H9 (cell line): ENCODE measurements around the gene RPL10A. TPM values are rescaled to one million over a fixed set of nuclear protein-coding genes. Genes with fewer than 3 reads are reported as not detected.
"Not testable (repeated sequence)": the region's sequence is repeated elsewhere in the genome, so short reads cannot be mapped to it uniquely, and the experiment has no call there.

ENCODE experiments used
- DNase-seq: peaks from one replicate; pipeline ENCODE4 v3.0.0-alpha.2; 2017
- H2AFZ ChIP-seq: one replicate; pipeline ENCODE4 v1.6.1; 2013; ENCODE audit warnings: mild to moderate bottlenecking, low read length, control low read depth, moderate library complexity
- H2AK5ac ChIP-seq: 2 replicates; pipeline ENCODE4 v1.6.1; 2013; ENCODE audit warnings: low read length, control low read depth, mixed read lengths; ENCODE audit not compliant: insufficient read length
- H2BK120ac ChIP-seq: one replicate; pipeline ENCODE4 v1.6.1; 2013; ENCODE audit warnings: low read depth, mild to moderate bottlenecking, low read length, control low read depth, inconsistent platforms; ENCODE audit not compliant: poor library complexity, severe bottlenecking
- H2BK12ac ChIP-seq: 2 replicates; pipeline ENCODE4 v1.6.1; 2013; ENCODE audit warnings: low read length, control low read depth, mixed read lengths, low read depth; ENCODE audit not compliant: insufficient read length
- H2BK15ac ChIP-seq: 2 replicates; pipeline ENCODE4 v1.6.1; 2013; ENCODE audit warnings: low read depth, low read length, control low read depth
- H2BK20ac ChIP-seq: one replicate; pipeline ENCODE4 v1.6.1; 2013; ENCODE audit warnings: low read depth, mild to moderate bottlenecking, low read length, control low read depth, inconsistent platforms; ENCODE audit not compliant: poor library complexity, severe bottlenecking
- H2BK5ac ChIP-seq: 2 replicates; pipeline ENCODE4 v1.6.1; 2013; ENCODE audit warnings: low read length, control low read depth, mixed read lengths; ENCODE audit not compliant: insufficient read length
- H3K14ac ChIP-seq: 2 replicates; pipeline ENCODE4 v1.6.1; 2013; ENCODE audit warnings: low read length, control low read depth; ENCODE audit not compliant: insufficient read depth
- H3K18ac ChIP-seq: 2 replicates; pipeline ENCODE4 v1.6.1; 2013; ENCODE audit warnings: low read depth, mild to moderate bottlenecking, mixed read lengths, low read length, control low read depth; ENCODE audit not compliant: insufficient read length
- H3K23ac ChIP-seq: 2 replicates; pipeline ENCODE4 v1.6.1; 2013; ENCODE audit warnings: low read length, control low read depth, mixed read lengths, low read depth; ENCODE audit not compliant: insufficient read length
- H3K23me2 ChIP-seq: 2 replicates; pipeline ENCODE4 v1.6.1; 2013; ENCODE audit warnings: low read depth, mild to moderate bottlenecking, mixed read lengths, low read length, control low read depth; ENCODE audit not compliant: insufficient read length, poor library complexity, severe bottlenecking
- H3K27ac ChIP-seq: 2 replicates; pipeline ENCODE4 v1.5.1; 2013; ENCODE audit warnings: low read length, control low read depth, mixed read lengths, low read depth; ENCODE audit not compliant: insufficient read length
- H3K27me3 ChIP-seq: 2 replicates; pipeline ENCODE4 v1.6.1; 2013; ENCODE audit warnings: low read length, control low read depth, inconsistent platforms; ENCODE audit not compliant: insufficient read depth
- H3K4ac ChIP-seq: 2 replicates; pipeline ENCODE4 v1.6.1; 2013; ENCODE audit warnings: low read depth, mild to moderate bottlenecking, control low read depth, inconsistent platforms, low read length, moderate library complexity
- H3K4me1 ChIP-seq: 2 replicates; pipeline ENCODE4 v1.6.1; 2013; ENCODE audit warnings: low read length, control low read depth, inconsistent platforms; ENCODE audit not compliant: insufficient read depth
- H3K4me2 ChIP-seq: 2 replicates; pipeline ENCODE4 v1.6.1; 2013; ENCODE audit warnings: low read length, control low read depth, mixed read lengths; ENCODE audit not compliant: insufficient read length, insufficient read depth
- H3K56ac ChIP-seq: 2 replicates; pipeline ENCODE4 v1.6.1; 2013; ENCODE audit warnings: low read depth, mild to moderate bottlenecking, mixed read lengths, low read length, control low read depth; ENCODE audit not compliant: insufficient read length
- H3K79me1 ChIP-seq: 2 replicates; pipeline ENCODE4 v1.6.1; 2013; ENCODE audit warnings: low read depth, mild to moderate bottlenecking, moderate library complexity, low read length, control low read depth, inconsistent platforms; ENCODE audit not compliant: insufficient read depth, poor library complexity, severe bottlenecking
- H3K79me2 ChIP-seq: 2 replicates; pipeline ENCODE4 v1.6.1; 2013; ENCODE audit warnings: low read length, control low read depth, inconsistent platforms; ENCODE audit not compliant: insufficient read depth
- H3K9ac ChIP-seq: 2 replicates; pipeline ENCODE4 v1.6.1; 2013; ENCODE audit warnings: low read length, control low read depth, mixed read lengths; ENCODE audit not compliant: insufficient read length; ENCODE audit errors: extremely low read depth
- H3K9me3 ChIP-seq: one replicate; pipeline ENCODE4 v1.6.1; 2013; ENCODE audit warnings: low read depth, low read length, inconsistent platforms; ENCODE audit not compliant: control insufficient read depth
- H3T11ph ChIP-seq: one replicate; pipeline ENCODE4 v1.6.1; 2013; ENCODE audit warnings: mild to moderate bottlenecking, low read length, control low read depth, inconsistent platforms
- H4K20me1 ChIP-seq: one replicate; pipeline ENCODE4 v1.6.1; 2013; ENCODE audit not compliant: control insufficient read depth, insufficient read length, insufficient read depth
- H4K5ac ChIP-seq: 2 replicates; pipeline ENCODE4 v1.6.1; 2013; ENCODE audit warnings: low read depth, mild to moderate bottlenecking, mixed read lengths, low read length, control low read depth; ENCODE audit not compliant: insufficient read length
- H4K8ac ChIP-seq: replicated peaks from 2 replicates; pipeline ENCODE4 v1.6.1; 2013; ENCODE audit warnings: low read length, control low read depth, mixed read lengths, low read depth; ENCODE audit not compliant: insufficient read length
- H4K91ac ChIP-seq: 2 replicates; pipeline ENCODE4 v1.6.1; 2013; ENCODE audit warnings: low read depth, mild to moderate bottlenecking, moderate library complexity, mixed read lengths, low read length, control low read depth; ENCODE audit not compliant: insufficient read length
- H3K27ac Mint-ChIP-seq, 3 experiments: 2 replicates in 2 of 3; 3 replicates in 1 of 3; pipeline ENCODE4 v1.8.0; 2020 to 2021; ENCODE audit warnings: mixed read lengths in 3 of 3, mild to moderate bottlenecking in 1 of 3, moderate library complexity in 1 of 3
- H3K27me3 Mint-ChIP-seq: 2 replicates; pipeline ENCODE4 v1.8.0; 2021; ENCODE audit warnings: low read depth, mild to moderate bottlenecking, moderate library complexity, mixed read lengths
- H3K36me3 Mint-ChIP-seq, 3 experiments: 2 replicates in 2 of 3; 3 replicates in 1 of 3; pipeline ENCODE4 v1.8.0; 2020 to 2021; ENCODE audit warnings: low read depth in 3 of 3, mixed read lengths in 3 of 3; ENCODE audit not compliant: insufficient read depth in 1 of 3
- H3K4me1 Mint-ChIP-seq, 2 experiments: 2 replicates each; pipeline ENCODE4 v1.8.0; 2020; ENCODE audit warnings: mixed read lengths in 2 of 2
- H3K4me3 Mint-ChIP-seq, 2 experiments: 2 replicates in 1 of 2; 3 replicates in 1 of 2; pipeline ENCODE4 v1.8.0; 2020 to 2021; ENCODE audit warnings: mild to moderate bottlenecking in 2 of 2, mixed read lengths in 2 of 2, moderate library complexity in 1 of 2
- H3K9me3 Mint-ChIP-seq, 2 experiments: 2 replicates in 1 of 2; 3 replicates in 1 of 2; pipeline ENCODE4 v1.8.0; 2020; ENCODE audit warnings: mild to moderate bottlenecking in 2 of 2, mixed read lengths in 2 of 2, moderate library complexity in 1 of 2
- CTCF ChIP-seq: fragments of 200-600 bp; sonication (generic); conservative IDR thresholded peaks from 3 replicates; pipeline ENCODE4 v1.8.0; 2021; ENCODE audit warnings: antibody characterized with exemption, mild to moderate bottlenecking
- WGBS: extraction: QIAGEN DNeasy Blood & Tissue Kit; methylation state at CpG from one replicate; pipeline ENCODE4 v1.1.7; 2013; ENCODE audit warnings: missing lambda C conversion rate, low lambda C conversion rate, mixed read lengths; ENCODE audit not compliant: insufficient read length; ENCODE audit errors: extremely low coverage; 5-methylcytosine and 5-hydroxymethylcytosine counted together
- total RNA-seq: library from RNA; stranded (reverse); gene quantifications from 2 replicates; pipeline ENCODE4 v1.2.1, GENCODE V29; 2021

RPL10A gene
- total RNA-seq, 1 experiment from 2014 or later = 1,830 TPM

- Histone ChIP-seq H3K23me2 (no peaks in the 10 kb centered on the region), H3K56ac (no peak overlapping the region), H3K23ac (no peak overlapping the region), H3K4ac (no peak overlapping the region), H2BK5ac (no peak overlapping the region), H4K5ac (no peak overlapping the region), H3K79me1 (no peaks in the 10 kb centered on the region), H3K79me2 (no peaks in the 10 kb centered on the region), H3K9me3 (peaks cover 5% of the 10 kb centered on the region), H3K4me2 (no peak overlapping the region), H4K91ac (no peak overlapping the region), H2AFZ (no peak overlapping the region), H4K8ac (no peak overlapping the region), H3K4me1 (peaks cover 5% of the 10 kb centered on the region; the same call in 1 of the 2 replicates), H3K27me3 (no peaks in the 10 kb centered on the region), H2BK15ac (no peak overlapping the region), H3T11ph (no peak overlapping the region), H2BK120ac (no peak overlapping the region), H3K9ac (no peak overlapping the region), H2BK12ac (no peak overlapping the region), H2AK5ac (no peak overlapping the region), H3K18ac (no peak overlapping the region), H4K20me1 (no peaks in the 10 kb centered on the region), H2BK20ac (no peak overlapping the region), H3K27ac (no peak overlapping the region), H3K14ac (no peak overlapping the region)
- Mint-ChIP-seq H3K36me3 (peaks cover 4 to 13% (median 9%) of the 10 kb centered on the region in 3 experiments; a peak in 6 of 7 replicates), H3K4me3 (no peak overlapping the region), H3K27me3 (peaks cover 2% of the 10 kb centered on the region; the same call in 1 of the 2 replicates), H3K27ac (no peak overlapping the region), H3K9me3 (peaks cover 8 to 11% of the 10 kb centered on the region in 2 experiments; a peak in 4 of 5 replicates), H3K4me1 (peaks cover 10 to 30% of the 10 kb centered on the region in 2 experiments)
- no peak for TF ChIP-seq CTCF
- DNase-seq = no peak
- no CpG with 5 or more reads among the region's 4 CpGs for WGBS
These were observed 35.9 kb upstream of the RPL10A start for GRCh38 chr6:35432291-35432690.

- H3K23ac ChIP-seq, H2BK20ac ChIP-seq, H3K4me1 ChIP-seq, DNase-seq, H3K18ac ChIP-seq, H3K4ac ChIP-seq, H3K23me2 ChIP-seq, H3K79me2 ChIP-seq, H2BK12ac ChIP-seq, H3K4me3 Mint-ChIP-seq, H2AK5ac ChIP-seq, H3K9ac ChIP-seq, H2BK120ac ChIP-seq, H2BK5ac ChIP-seq, H3K9me3 ChIP-seq, H3K27me3 ChIP-seq, H3K27ac Mint-ChIP-seq, H3K14ac ChIP-seq, H4K20me1 ChIP-seq, H3T11ph ChIP-seq, H2AFZ ChIP-seq, H4K5ac ChIP-seq, H3K79me1 ChIP-seq, H3K27me3 Mint-ChIP-seq, H3K27ac ChIP-seq, H3K56ac ChIP-seq, H4K91ac ChIP-seq, H2BK15ac ChIP-seq, H4K8ac ChIP-seq, H3K4me2 ChIP-seq: not testable (repeated sequence)
- Mint-ChIP-seq H3K36me3 (peaks cover 4 to 13% (median 9%) of the 10 kb centered on the region in 3 experiments; a peak in 6 of 7 replicates), H3K9me3 (peaks cover 8 to 11% of the 10 kb centered on the region in 2 experiments; a peak in 4 of 5 replicates), H3K4me1 (peaks cover 10 to 26% of the 10 kb centered on the region in 2 experiments)
- no CpG with 5 or more reads among the region's 3 CpGs for WGBS
These were observed 35.5 kb upstream of the RPL10A start for GRCh38 chr6:35432702-35433101.
